Aorta (tissue), 5 donors: ENCODE measurements around the gene MGMT. TPM values are rescaled to one million over a fixed set of nuclear protein-coding genes. Genes with fewer than 3 reads are reported as not detected.
A peak's percentile ranks its signal among the peaks of the same experiment; 100 is the strongest.

Source experiments
- ATAC-seq: fragments of 200-7000 bp; cut with Tn5 transposase; one replicate; pipeline ENCODE4 v1.9.1; 2022; ENCODE audit warnings: moderate library complexity; ENCODE audit not compliant: low FRiP score
- DNase-seq, 2 donors: peaks; one replicate each; pipeline ENCODE4 v3.0.0-alpha.2; 2020
- H3K27ac ChIP-seq, 2 donors: one replicate each; pipeline ENCODE4 v1.5.1; 2013; ENCODE audit warnings: low read length in 2 of 2, mild to moderate bottlenecking in 2 of 2, moderate library complexity in 2 of 2, control low read depth in 1 of 2, inconsistent platforms in 1 of 2, low read depth in 1 of 2
- H3K27me3 ChIP-seq, 2 donors: one replicate each; pipeline ENCODE4 v1.6.1; 2013; ENCODE audit warnings: control low read depth in 1 of 2, low read length in 1 of 2, mild to moderate bottlenecking in 1 of 2, moderate library complexity in 1 of 2; ENCODE audit not compliant: insufficient read depth in 2 of 2, control insufficient read depth in 1 of 2
- H3K36me3 ChIP-seq, 2 donors: one replicate each; pipeline ENCODE4 v1.6.1; 2013; ENCODE audit warnings: control low read depth in 1 of 2, low read length in 1 of 2, mild to moderate bottlenecking in 1 of 2; ENCODE audit not compliant: insufficient read depth in 2 of 2, control insufficient read depth in 1 of 2
- H3K4me1 ChIP-seq, 2 donors: one replicate each; pipeline ENCODE4 v1.6.1; 2013; ENCODE audit warnings: low read length in 2 of 2, control low read depth in 1 of 2, mild to moderate bottlenecking in 1 of 2, moderate library complexity in 1 of 2; ENCODE audit not compliant: insufficient read depth in 2 of 2, control insufficient read depth in 1 of 2
- H3K4me3 ChIP-seq, 2 donors: one replicate each; pipeline ENCODE4 v1.5.1; 2013; ENCODE audit warnings: low read length in 2 of 2, control low read depth in 1 of 2, mild to moderate bottlenecking in 1 of 2
- H3K9me3 ChIP-seq: one replicate; pipeline ENCODE4 v1.6.1; 2013; ENCODE audit warnings: mild to moderate bottlenecking, low read length; ENCODE audit not compliant: control insufficient read depth
- WGBS, 2 donors: extraction: QIAGEN DNeasy Blood & Tissue Kit; methylation state at CpG; one replicate each; pipeline ENCODE4 v1.1.7; 2013; 5-methylcytosine and 5-hydroxymethylcytosine counted together
- intact Hi-C, 2 donors: fragments of 100-400 bp; cut with DNase I; formaldehyde crosslinking; loops; one replicate each; pipeline versions ENCODE4 v1.14.2 to v1.15.0; 2022
- polyA plus RNA-seq, 2 donors: library from polyadenylated mRNA; stranded (reverse); fragments of 200-250 nt; gene quantifications; one replicate each; pipeline ENCODE4 v1.2.3, GENCODE V29; 2013
- total RNA-seq, 2 donors: library from RNA; stranded (reverse); fragmentation: NEBNext Ultra II Directional; extraction: Animal tissue kit (Norgen Biotek cat#: 25700); gene quantifications; one replicate each; pipeline ENCODE4 v1.2.1, GENCODE V29; 2021
- donor health status: healthy with polysubstance abuse.
- donor health status: Bipolar disorder and iron deficiency.
- donor health status: DM: no; HTN: no; CAD: no.
- donor health status: DM: no; HTN: no; CAD: no.
- donor health status: DM: yes; HTN: yes; CAD: no.

Gene MGMT
- total and polyA plus RNA-seq, 4 donors, result 8.8 to 30.0 (median 14.1) TPM

DNA sequence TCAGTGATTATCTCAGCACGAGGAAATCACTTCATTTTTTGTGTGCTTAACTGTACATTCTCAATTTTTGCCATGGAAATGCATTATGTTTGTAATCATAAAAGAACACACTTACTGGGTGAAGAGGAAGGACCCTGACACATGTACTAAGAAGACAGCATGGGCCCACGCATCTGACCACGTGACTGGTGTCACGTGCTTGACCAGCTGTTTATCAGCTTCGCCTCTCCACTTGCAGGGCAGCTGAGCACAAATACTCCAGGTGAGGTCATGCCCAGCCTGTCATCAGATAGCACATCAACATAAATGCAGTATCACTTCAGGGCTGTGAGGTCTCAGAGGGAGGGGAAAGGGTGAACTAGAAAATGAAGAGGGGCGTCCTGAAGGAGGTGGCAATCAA is 317.2 kb downstream of the MGMT start:
- H3K9me3 ChIP-seq, result peaks cover 2% of the 10 kb centered on the region
- 85 to 87% methylated on average over 6 of the region's 6 CpGs for WGBS, 2 donors
- no peak overlapping the region for H3K27ac ChIP-seq
- H3K4me3 ChIP-seq, result no peak overlapping the region
- H3K27me3 ChIP-seq, result no peaks in the 10 kb centered on the region
- H3K4me1 ChIP-seq, result no peaks in the 10 kb centered on the region
- DNase-seq (peak in 1 of 2 donors; percentile 48), ATAC-seq (no peak)
- intact Hi-C loops, result no loop called here
- H3K36me3 ChIP-seq, result no peaks in the 10 kb centered on the region

DNA sequence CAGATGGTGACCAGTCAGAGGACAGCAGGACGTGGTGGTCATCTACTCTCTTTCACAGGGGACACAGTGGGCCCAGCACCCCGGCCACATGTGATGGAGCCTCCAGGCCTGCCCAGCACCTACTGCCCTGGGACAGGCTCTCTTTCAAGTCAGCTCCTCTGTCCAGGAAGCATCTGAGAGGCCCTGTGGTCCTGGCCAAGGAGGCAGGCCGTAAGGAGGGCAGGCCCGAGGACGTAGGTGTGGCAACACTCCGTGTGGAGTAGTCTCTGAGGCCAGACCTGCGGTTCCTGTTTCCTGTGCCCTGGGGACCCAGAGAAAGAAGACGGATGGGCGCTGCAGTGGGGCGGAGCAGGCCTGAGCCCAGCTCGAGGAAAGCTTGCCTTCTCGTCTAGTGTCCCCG is 317.9 kb downstream of the MGMT start:
- 69 to 77% methylated on average over 13 of the region's 13 CpGs for WGBS, 2 donors
- ATAC-seq (no peak), DNase-seq (peak in 1 of 2 donors; percentile 59)
- no peaks in the 10 kb centered on the region for H3K4me1 ChIP-seq
- H3K36me3 ChIP-seq, result no peaks in the 10 kb centered on the region
- no peak overlapping the region for H3K4me3 ChIP-seq
- H3K27ac ChIP-seq, result no peak overlapping the region
- H3K27me3 ChIP-seq, result no peaks in the 10 kb centered on the region
- intact Hi-C loops, result no loop called here
- peaks cover 2% of the 10 kb centered on the region for H3K9me3 ChIP-seq

DNA sequence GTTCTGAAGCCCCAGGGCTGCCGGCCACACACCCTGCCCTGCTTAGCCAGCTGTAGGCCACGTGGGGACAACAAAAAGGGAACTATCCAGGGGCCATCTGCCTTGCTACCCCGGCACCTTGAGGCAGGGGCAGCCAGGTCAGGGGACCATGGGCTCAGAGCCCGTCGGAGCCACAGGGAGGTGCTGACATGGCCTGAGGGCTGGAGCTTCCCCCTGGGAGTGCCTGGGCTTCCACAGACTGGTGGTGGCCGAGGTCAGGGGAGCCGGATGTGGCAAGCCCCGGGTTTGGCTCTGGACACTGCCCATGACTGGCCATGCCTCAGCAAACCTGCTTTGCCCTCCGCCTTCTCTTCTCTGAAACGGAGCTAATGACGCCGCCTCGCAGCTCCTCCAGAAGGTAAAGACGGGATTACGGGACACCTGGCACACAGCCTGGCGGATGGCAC is 318.5 kb downstream of the MGMT start:
- Histone ChIP-seq H3K4me1 (no peaks in the 10 kb centered on the region), H3K27me3 (no peaks in the 10 kb centered on the region), H3K36me3 (no peaks in the 10 kb centered on the region), H3K9me3 (peaks cover 2% of the 10 kb centered on the region), H3K27ac (no peak overlapping the region), H3K4me3 (no peak overlapping the region)
- DNase-seq, result peak in 1 of 2 donors; percentile 59
- intact Hi-C loops, result no loop called here
- 86 to 88% methylated on average over 16 of the region's 16 CpGs for WGBS, 2 donors
- ATAC-seq, result no peak

GRCh38 chr10:129786216-129786615 is 319.2 kb downstream of the MGMT start:
- 33 to 38% methylated on average over 10 of the region's 10 CpGs for WGBS, 2 donors
- no peaks in the 10 kb centered on the region for H3K27me3 ChIP-seq
- DNase-seq, result no peak
- ATAC-seq, result no peak
- H3K27ac ChIP-seq, result no peak overlapping the region
- peaks cover 2% of the 10 kb centered on the region for H3K9me3 ChIP-seq
- H3K4me3 ChIP-seq, result no peak overlapping the region
- H3K4me1 ChIP-seq, result no peaks in the 10 kb centered on the region
- intact Hi-C loops, result no loop called here
- no peaks in the 10 kb centered on the region for H3K36me3 ChIP-seq

DNA sequence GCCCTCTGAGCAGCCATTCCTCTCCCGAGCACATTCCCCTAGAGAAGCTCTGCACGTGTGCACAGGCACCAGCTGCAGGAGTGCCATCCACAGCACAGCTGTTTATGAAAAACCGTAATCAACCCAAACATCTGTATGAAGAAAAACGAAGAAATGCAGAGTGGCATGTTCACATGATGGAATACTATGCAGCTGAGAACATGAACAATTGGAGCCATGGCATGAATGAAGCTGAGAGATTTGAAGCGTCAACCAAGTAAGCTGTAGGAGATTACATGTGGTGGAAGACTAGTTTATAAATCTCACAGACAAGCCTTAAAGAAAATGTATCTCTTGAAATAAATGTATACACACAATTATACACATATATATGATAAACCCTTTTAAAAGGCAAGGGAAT is 320.5 kb downstream of the MGMT start:
- 78 to 85% methylated on average over 5 of the region's 5 CpGs for WGBS, 2 donors
- Histone ChIP-seq H3K9me3 (peaks cover 2% of the 10 kb centered on the region), H3K36me3 (no peaks in the 10 kb centered on the region), H3K27ac (no peak overlapping the region), H3K4me1 (no peaks in the 10 kb centered on the region), H3K27me3 (no peaks in the 10 kb centered on the region), H3K4me3 (no peak overlapping the region)
- ATAC-seq (no peak), DNase-seq (no peak)
- intact Hi-C loops, result no loop called here

DNA sequence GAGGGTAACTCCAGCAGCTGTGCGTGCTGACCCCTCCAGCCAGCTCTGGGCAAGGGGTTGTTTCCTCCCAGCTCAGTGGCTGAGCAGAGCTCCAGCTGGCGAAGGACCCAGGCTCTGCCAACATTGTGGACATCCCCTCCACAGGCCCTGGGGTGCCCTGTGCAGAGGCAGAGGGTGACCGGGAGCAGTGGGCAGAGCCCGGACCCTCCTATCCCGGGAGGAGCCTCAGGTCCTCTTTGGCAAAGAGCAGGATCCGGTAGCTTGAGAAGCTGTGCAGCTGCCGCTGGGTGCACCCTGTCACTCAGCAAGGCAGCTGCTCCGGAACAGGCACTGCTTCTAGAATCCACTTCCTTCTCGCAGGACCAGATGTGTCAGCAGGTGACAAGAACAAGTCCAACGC is 321.2 kb downstream of the MGMT start:
- ATAC-seq (no peak), DNase-seq (peak; percentile 27 to 55)
- H3K36me3 ChIP-seq, result no peaks in the 10 kb centered on the region
- WGBS, 2 donors, result 85 to 90% methylated on average over 10 of the region's 10 CpGs
- no peak overlapping the region for H3K27ac ChIP-seq
- H3K4me1 ChIP-seq, result no peaks in the 10 kb centered on the region
- H3K27me3 ChIP-seq, result no peaks in the 10 kb centered on the region
- intact Hi-C loops, result no loop called here
- H3K4me3 ChIP-seq, result no peak overlapping the region
- H3K9me3 ChIP-seq, result peaks cover 5% of the 10 kb centered on the region

DNA sequence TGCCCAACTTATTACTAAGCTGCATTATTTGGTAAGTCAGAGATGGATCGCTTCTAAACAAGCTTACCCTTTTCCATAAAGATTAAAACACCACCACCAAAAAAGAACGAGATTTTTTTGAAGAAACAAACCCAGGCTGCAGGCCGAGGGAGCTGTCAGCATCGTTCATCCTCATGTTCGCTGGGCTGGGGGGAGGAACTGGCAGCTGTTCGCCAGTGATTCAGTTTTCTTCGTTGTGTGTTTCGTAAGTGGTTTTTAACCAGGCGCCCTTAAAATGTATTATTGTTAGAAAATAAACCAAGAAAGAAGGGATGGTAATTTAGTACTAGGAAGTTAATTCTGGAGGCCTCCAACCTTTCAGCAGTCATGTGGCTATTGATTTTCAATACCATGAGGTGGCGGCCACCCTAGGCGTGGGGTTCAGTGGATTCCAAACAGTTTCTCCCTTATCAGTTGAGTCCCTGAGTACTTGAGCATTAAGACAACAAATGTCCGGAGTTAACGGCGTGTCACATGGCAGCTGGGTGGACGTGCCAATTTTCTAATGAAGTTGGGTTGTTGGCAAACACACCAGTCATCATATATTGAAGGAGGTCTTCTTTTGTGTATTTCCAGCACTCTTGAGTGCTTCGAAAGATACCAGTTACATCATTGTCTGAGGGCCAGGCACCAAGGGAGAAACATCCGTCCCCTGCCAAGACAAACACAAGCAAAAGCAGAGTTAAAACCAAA is 323.8 kb downstream of the MGMT start:
- no peak for ATAC-seq
- Histone ChIP-seq H3K27ac (no peak overlapping the region), H3K9me3 (peaks cover 7% of the 10 kb centered on the region), H3K36me3 (no peaks in the 10 kb centered on the region), H3K27me3 (no peaks in the 10 kb centered on the region), H3K4me1 (no peaks in the 10 kb centered on the region), H3K4me3 (no peak overlapping the region)
- DNase-seq, result peak in 1 of 2 donors; percentile 57
- intact Hi-C loops, result no loop called here
- WGBS, 2 donors, result 74 to 78% methylated on average over 17 of the region's 17 CpGs

- Histone ChIP-seq H3K27me3 (no peaks in the 10 kb centered on the region), H3K4me1 (no peaks in the 10 kb centered on the region), H3K27ac (no peak overlapping the region), H3K36me3 (no peaks in the 10 kb centered on the region), H3K9me3 (peaks cover 7% of the 10 kb centered on the region), H3K4me3 (no peak overlapping the region)
- WGBS, 2 donors, result 83% methylated on average over 7 of the region's 7 CpGs
- intact Hi-C loops, result no loop called here
- ATAC-seq (no peak), DNase-seq (no peak)
Measured at GRCh38 chr10:129792141-129792540, 325.1 kb downstream of the MGMT start.

DNA sequence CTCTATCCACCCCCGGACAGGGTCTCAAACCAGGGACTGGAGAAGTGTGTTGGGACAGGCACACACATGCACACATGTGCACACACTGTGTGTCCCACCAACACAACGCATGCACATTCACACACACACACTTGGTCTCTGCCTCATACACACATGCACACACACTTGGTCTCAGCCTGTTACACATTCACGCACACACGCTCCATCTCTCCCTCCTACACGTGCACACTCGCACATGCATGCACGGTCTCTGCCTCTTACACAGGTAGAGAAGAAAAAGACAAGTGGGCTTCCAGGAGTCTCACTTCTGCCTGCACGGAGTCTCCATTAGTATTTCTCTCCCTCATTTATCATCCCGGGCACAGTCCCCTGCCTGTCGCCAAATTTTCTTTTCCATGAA is 325.8 kb downstream of the MGMT start:
- ATAC-seq, result no peak

More for the DNA sequence above, 325.8 kb downstream of the MGMT start:
- Histone ChIP-seq H3K4me1 (no peaks in the 10 kb centered on the region), H3K36me3 (no peaks in the 10 kb centered on the region), H3K27ac (no peak overlapping the region), H3K4me3 (no peak overlapping the region), H3K9me3 (peaks cover 7% of the 10 kb centered on the region), H3K27me3 (no peaks in the 10 kb centered on the region)
- intact Hi-C loops, result no loop called here
- WGBS, 2 donors, result 90 to 93% methylated on average over 10 of the region's 10 CpGs
- peak in 1 of 2 donors; percentile 31 for DNase-seq
